ENCODE data around the gene RAD9A. TPM values are rescaled to one million over a fixed set of nuclear protein-coding genes. Genes with fewer than 3 reads are reported as not detected.
"Not testable (repeated sequence)": the region's sequence is repeated elsewhere in the genome, so short reads cannot be mapped to it uniquely, and the experiment has no call there.

Gene RAD9A
- total RNA-seq, 1 experiment from 2014 or later = 20.9 TPM

DNA sequence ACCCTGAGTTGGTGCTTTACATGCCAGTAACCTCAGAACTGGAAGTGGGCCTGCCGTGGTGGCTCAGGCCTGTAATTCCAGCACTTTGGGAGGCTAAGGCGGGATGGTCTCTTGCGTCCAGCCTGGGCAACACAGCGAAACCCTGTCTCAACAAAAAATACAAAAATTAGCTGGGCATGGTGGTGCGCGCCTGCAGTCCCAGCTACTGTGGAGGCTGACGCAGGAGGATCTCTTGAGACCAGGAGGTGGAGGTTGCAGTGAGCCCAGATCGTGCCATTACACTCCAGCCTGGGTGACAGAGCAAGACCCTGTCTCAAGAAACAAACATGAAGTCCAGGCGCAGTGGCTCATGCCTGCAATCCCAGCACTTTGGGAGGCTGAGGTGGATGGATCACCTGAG is 11.3 kb downstream of the RAD9A start:
- H4K8ac ChIP-seq (replicated peaks; ENCODE audit: insufficient read length, low read depth, low read length); H2BK15ac ChIP-seq (ENCODE audit: low read depth, low read length); H3K14ac ChIP-seq (ENCODE audit: insufficient read depth, low read length); H4K5ac ChIP-seq (ENCODE audit: insufficient read length, low read depth, low read length); H2BK12ac ChIP-seq (ENCODE audit: insufficient read length, low read depth, low read length); H2AK5ac ChIP-seq (ENCODE audit: insufficient read length, low read length); H3T11ph ChIP-seq (ENCODE audit: low read length); H3K23me2 ChIP-seq (ENCODE audit: insufficient read length, low read depth, low read length, poor library complexity, severe bottlenecking); H3K27me3 ChIP-seq (ENCODE audit: insufficient read depth, low read length); H2BK5ac ChIP-seq (ENCODE audit: insufficient read length, low read length); H3K79me2 ChIP-seq (ENCODE audit: insufficient read depth, low read length); H3K9me3 ChIP-seq (ENCODE audit: control insufficient read depth, low read depth, low read length); H2BK120ac ChIP-seq (ENCODE audit: low read depth, low read length, poor library complexity, severe bottlenecking); H3K4me1 ChIP-seq (ENCODE audit: insufficient read depth, low read length); H3K27ac ChIP-seq (ENCODE audit: insufficient read length, low read depth, low read length); H3K9ac ChIP-seq (ENCODE audit: extremely low read depth, insufficient read length, low read length); H3K79me1 ChIP-seq (ENCODE audit: insufficient read depth, low read depth, low read length, poor library complexity, severe bottlenecking); H3K18ac ChIP-seq (ENCODE audit: insufficient read length, low read depth, low read length); H2AFZ ChIP-seq (ENCODE audit: low read length); H3K23ac ChIP-seq (ENCODE audit: insufficient read length, low read depth, low read length); H3K4ac ChIP-seq (ENCODE audit: low read depth, low read length); H3K4me2 ChIP-seq (ENCODE audit: insufficient read depth, insufficient read length, low read length); DNase-seq; H4K91ac ChIP-seq (ENCODE audit: insufficient read length, low read depth, low read length); H3K27ac Mint-ChIP-seq; H3K56ac ChIP-seq (ENCODE audit: insufficient read length, low read depth, low read length); H3K9me3 Mint-ChIP-seq; H3K4me3 Mint-ChIP-seq; H4K20me1 ChIP-seq (ENCODE audit: control insufficient read depth, insufficient read depth, insufficient read length); H2BK20ac ChIP-seq (ENCODE audit: low read depth, low read length, poor library complexity, severe bottlenecking): not testable (repeated sequence)
- H3K27me3 Mint-ChIP-seq (ENCODE audit: low read depth) = peaks cover 14% of the 10 kb centered on the region
- peaks cover 10 to 14% of the 10 kb centered on the region in 2 experiments for H3K4me1 Mint-ChIP-seq
- WGBS (ENCODE audit: extremely low coverage, insufficient read length, low lambda C conversion rate) = no CpG with 5 or more reads among the region's 9 CpGs
- H3K36me3 Mint-ChIP-seq (ENCODE audit: insufficient read depth in 1 of 3, low read depth in 3 of 3) = peaks cover 7 to 21% (median 21%) of the 10 kb centered on the region in 3 experiments; a peak in 6 of 7 replicates

All from H9 (cell line).